Neural progenitor cell (in vitro differentiated cells): ENCODE data around the gene CD8B. TPM values are rescaled to one million over a fixed set of nuclear protein-coding genes. Genes with fewer than 3 reads are reported as not detected.
"Not testable (repeated sequence)": the region's sequence is repeated elsewhere in the genome, so short reads cannot be mapped to it uniquely, and the experiment has no call there.

Experiments used
- DNase-seq: peaks from one replicate; pipeline ENCODE4 v3.0.0-alpha.2; 2016; ENCODE audit warnings: low spot score
- H2AFZ ChIP-seq: fragments of 200-600 bp; sonication (generic); replicated peaks from 2 replicates; pipeline ENCODE4 v1.6.1; 2016; ENCODE audit warnings: antibody characterized with exemption
- H3F3A ChIP-seq: fragments of 200-600 bp; sonication (generic); 2 replicates; pipeline ENCODE4 v1.6.1; 2016; ENCODE audit warnings: antibody characterized with exemption, low read depth
- H3K27ac ChIP-seq: fragments of 200-600 bp; sonication (generic); 2 replicates; pipeline ENCODE4 v1.5.1; 2016; ENCODE audit warnings: mild to moderate bottlenecking
- H3K27me3 ChIP-seq: fragments of 200-600 bp; sonication (generic); 2 replicates; pipeline ENCODE4 v1.6.1; 2016; ENCODE audit warnings: mild to moderate bottlenecking, moderate library complexity
- H3K36me3 ChIP-seq: fragments of 200-600 bp; sonication (generic); 2 replicates; pipeline ENCODE4 v1.5.1; 2016
- H3K4me1 ChIP-seq: fragments of 200-600 bp; sonication (generic); 2 replicates; pipeline ENCODE4 v1.6.1; 2016; ENCODE audit warnings: mixed run types
- H3K4me2 ChIP-seq: fragments of 200-600 bp; sonication (generic); 2 replicates; pipeline ENCODE4 v1.6.1; 2016
- H3K4me3 ChIP-seq: fragments of 200-600 bp; sonication (generic); 2 replicates; pipeline ENCODE4 v1.5.1; 2016
- H3K79me2 ChIP-seq: fragments of 200-600 bp; sonication (generic); 2 replicates; pipeline ENCODE4 v1.6.1; 2016; ENCODE audit warnings: low read depth
- H3K9ac ChIP-seq: fragments of 200-600 bp; sonication (generic); 2 replicates; pipeline ENCODE4 v1.6.1; 2016
- H3K9me3 ChIP-seq: fragments of 200-600 bp; sonication (generic); 2 replicates; pipeline ENCODE4 v1.5.1; 2016; ENCODE audit warnings: low read depth
- H4K20me1 ChIP-seq: fragments of 200-600 bp; sonication (generic); 2 replicates; pipeline ENCODE4 v1.6.1; 2016; ENCODE audit warnings: low read depth
- H3K27ac Mint-ChIP-seq: 3 replicates; pipeline ENCODE4 v1.8.0; 2021; ENCODE audit warnings: mixed read lengths
- H3K27me3 Mint-ChIP-seq: 2 replicates; pipeline ENCODE4 v1.8.0; 2022; ENCODE audit warnings: low read depth, mild to moderate bottlenecking, inconsistent platforms, moderate library complexity, mixed read lengths; ENCODE audit not compliant: insufficient read depth
- H3K36me3 Mint-ChIP-seq: 3 replicates; pipeline ENCODE4 v1.8.0; 2021; ENCODE audit warnings: mixed read lengths
- H3K4me1 Mint-ChIP-seq: 3 replicates; pipeline ENCODE4 v1.8.0; 2021; ENCODE audit warnings: mixed read lengths
- H3K4me3 Mint-ChIP-seq: 3 replicates; pipeline ENCODE4 v1.8.0; 2021; ENCODE audit warnings: mild to moderate bottlenecking, moderate library complexity, mixed read lengths
- H3K9me3 Mint-ChIP-seq: 3 replicates; pipeline ENCODE4 v1.8.0; 2020; ENCODE audit warnings: mixed read lengths
- total RNA-seq: library from RNA; depleted of rRNA; stranded (reverse); fragments of >200 nt; gene quantifications from 2 replicates; pipeline ENCODE4 v1.2.3, GENCODE V29; 2015; ENCODE audit warnings: low replicate concordance

The CD8B gene
- total RNA-seq, 1 donor from 2014 or later = not detected

DNA sequence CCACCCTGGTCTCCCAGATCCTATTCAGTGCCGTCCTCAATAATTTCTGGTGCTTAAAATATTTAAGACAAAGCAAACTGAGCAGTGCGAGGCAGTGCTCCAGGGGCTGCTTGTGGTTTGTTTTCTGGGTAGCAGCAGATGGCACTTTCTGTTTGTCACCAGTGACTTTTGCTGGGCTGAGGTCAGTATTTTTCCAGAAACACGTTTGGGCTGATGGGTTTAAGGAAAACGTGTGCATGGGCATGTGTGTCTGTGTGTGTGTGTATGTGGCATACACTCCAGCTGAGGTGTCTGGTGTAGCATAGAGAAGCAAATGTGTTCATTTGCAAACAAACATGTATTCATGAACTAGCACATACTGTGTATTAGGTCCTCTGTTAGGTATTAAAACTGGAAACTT, 10.1 kb downstream of the CD8B start:
- not testable (repeated sequence) for H3K4me1 Mint-ChIP-seq, H3K36me3 ChIP-seq, H3K36me3 Mint-ChIP-seq, H3K27ac Mint-ChIP-seq, H3K79me2 ChIP-seq, H3K9ac ChIP-seq, H3K27me3 ChIP-seq, DNase-seq, H3K4me3 Mint-ChIP-seq, H3K4me3 ChIP-seq, H3K4me2 ChIP-seq, H3K9me3 Mint-ChIP-seq, H2AFZ ChIP-seq, H3K4me1 ChIP-seq, H3F3A ChIP-seq, H3K9me3 ChIP-seq, H3K27me3 Mint-ChIP-seq, H3K27ac ChIP-seq, H4K20me1 ChIP-seq

DNA sequence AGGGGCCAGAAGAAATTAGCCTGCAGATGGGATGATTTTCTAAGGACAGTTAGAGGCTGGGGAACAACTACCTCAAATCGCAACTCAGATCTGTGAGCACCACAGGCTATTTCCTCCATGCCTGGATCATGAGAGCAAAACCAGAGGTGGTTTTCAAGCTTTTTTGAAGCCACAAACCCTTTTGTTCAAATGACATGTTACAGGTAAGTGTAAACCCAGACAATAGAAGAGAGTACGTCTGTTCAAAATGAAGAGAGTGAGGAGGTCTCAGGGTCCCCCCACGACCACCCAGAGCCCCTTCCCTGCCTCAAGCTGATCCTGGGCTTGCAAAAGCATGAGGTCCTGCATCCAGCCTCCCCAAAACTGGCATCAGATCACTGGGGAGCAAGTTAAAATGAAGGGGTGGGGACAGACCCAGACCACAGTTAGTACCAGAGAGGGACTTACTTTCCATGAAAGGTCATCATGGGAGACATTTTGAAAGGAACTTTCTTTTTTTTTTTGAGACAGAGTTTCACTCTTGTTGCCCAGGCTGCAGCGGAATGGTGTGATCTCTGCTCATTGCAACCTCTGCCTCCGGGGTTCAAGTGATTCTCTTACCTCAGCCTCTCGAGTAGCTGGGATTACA, 19.0 kb downstream of the CD8B start:
- not testable (repeated sequence) for H3K4me2 ChIP-seq, H2AFZ ChIP-seq, H4K20me1 ChIP-seq, H3K27me3 Mint-ChIP-seq, H3K27me3 ChIP-seq, H3K9me3 Mint-ChIP-seq, H3K36me3 Mint-ChIP-seq, H3F3A ChIP-seq, H3K27ac ChIP-seq, H3K9me3 ChIP-seq, H3K9ac ChIP-seq, H3K4me3 Mint-ChIP-seq, H3K4me1 ChIP-seq, DNase-seq, H3K79me2 ChIP-seq, H3K4me1 Mint-ChIP-seq, H3K4me3 ChIP-seq, H3K36me3 ChIP-seq, H3K27ac Mint-ChIP-seq

DNA sequence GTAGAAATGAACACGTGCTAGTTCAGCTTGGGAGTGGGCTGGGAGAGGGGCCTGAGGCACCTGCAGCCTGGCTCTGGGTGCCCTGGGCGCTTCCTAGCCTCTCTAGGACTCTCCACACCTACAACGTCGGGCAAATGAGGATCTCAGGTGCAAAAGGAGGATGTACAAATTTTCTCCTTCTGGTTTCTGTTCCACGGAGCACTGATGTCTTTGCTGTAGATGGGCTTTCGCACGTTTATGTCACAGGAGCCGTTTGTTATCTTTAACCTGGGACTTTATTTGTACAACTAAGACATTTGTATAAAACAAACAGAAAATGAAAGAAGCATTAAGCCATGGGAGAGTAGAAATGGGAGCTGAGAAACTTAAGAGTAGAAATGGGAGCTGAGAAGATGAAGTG, 20.4 kb downstream of the CD8B start:
- H3K4me1 Mint-ChIP-seq, H3K27ac Mint-ChIP-seq, H3K79me2 ChIP-seq: not testable (repeated sequence)

DNA sequence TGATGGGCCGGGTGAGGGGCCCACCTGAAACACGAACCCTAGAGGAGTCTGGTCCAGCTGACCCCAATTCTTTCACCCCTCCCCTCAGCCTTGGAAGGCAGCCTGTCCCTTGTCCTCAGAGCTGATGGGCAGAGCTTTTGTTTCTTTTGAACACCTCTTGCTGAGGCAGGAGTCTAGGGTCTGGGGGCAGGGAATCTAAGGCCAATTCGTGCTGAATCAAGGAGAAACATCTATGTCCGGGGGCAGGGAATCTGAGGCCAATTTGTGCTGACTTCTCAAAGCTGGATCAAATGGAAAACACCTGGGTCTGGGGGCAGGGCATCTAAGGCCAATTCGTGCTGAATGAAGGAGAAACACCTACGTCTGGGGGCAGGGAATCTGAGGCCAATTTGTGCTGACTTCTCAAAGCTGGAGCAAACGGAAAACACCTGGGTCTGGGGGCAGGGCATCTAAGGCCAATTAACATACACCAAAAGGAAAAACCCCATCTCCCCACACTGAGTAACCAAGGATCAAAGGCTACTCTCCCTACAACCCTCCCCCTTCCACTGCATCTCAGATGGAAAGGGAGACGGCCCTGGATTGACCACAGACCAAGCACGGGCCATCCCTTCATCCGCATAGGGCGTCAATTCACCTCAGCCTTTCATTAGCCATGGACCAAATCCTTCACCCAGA, 21.7 kb downstream of the CD8B start:
- H4K20me1 ChIP-seq, H3K27ac Mint-ChIP-seq, H3K79me2 ChIP-seq, H3K27me3 Mint-ChIP-seq, H3K27me3 ChIP-seq, H3K4me1 Mint-ChIP-seq, H3K36me3 ChIP-seq, H3K4me3 ChIP-seq, H3K9me3 Mint-ChIP-seq, DNase-seq, H3F3A ChIP-seq, H3K4me3 Mint-ChIP-seq, H3K4me1 ChIP-seq, H2AFZ ChIP-seq, H3K9ac ChIP-seq, H3K36me3 Mint-ChIP-seq, H3K9me3 ChIP-seq, H3K27ac ChIP-seq: not testable (repeated sequence)
- H3K4me2 ChIP-seq = peak overlapping the region; percentile 35

More for the DNA sequence above, 20.4 kb downstream of the CD8B start:
- H3K36me3 ChIP-seq, H3K4me3 Mint-ChIP-seq, H3F3A ChIP-seq, DNase-seq, H3K4me1 ChIP-seq, H3K27me3 Mint-ChIP-seq, H3K4me2 ChIP-seq, H3K9me3 Mint-ChIP-seq, H3K9me3 ChIP-seq, H3K36me3 Mint-ChIP-seq, H3K4me3 ChIP-seq, H3K27me3 ChIP-seq, H4K20me1 ChIP-seq, H2AFZ ChIP-seq, H3K27ac ChIP-seq, H3K9ac ChIP-seq: not testable (repeated sequence)

DNA sequence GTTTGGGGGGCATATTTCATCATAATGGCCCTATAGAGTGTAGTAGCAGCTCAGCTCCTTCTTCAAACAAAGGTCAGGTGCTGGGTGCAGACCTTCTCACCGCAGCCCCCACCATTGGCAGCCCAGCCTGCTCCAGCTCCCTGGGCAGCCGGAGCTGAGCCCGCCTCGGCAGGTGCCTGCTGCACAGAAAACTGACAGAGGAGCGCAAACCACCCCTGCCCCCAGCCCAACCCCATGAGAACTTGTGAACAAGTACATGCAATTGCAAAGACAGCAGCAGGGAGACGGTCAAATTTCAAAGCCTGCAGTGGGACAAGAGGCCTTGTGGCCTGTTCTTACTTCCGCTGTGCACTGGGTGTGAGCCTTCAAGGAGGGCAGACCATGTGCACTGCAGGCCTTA, 22.2 kb downstream of the CD8B start:
- not testable (repeated sequence) for H3K27ac Mint-ChIP-seq, H3K36me3 ChIP-seq

DNA sequence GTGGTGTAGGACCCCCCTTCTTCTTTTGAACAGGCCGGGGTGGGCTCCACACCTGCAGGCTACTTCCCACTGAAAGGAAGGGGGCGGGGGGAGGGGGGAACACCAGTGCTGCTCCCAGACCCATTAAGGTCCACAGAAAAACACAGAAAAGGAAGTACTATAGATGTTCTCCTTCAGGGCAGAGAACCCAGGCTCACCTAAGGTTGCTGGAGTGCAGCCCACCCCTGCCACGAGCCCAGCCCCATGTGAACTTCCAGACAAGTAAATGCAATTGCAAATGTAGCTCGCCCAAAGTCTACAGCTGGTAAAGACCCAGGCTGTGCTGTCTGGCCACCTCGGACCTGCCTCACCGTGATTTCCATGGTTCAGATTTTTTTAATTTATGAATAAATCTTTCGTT, 24.0 kb downstream of the CD8B start:
- not testable (repeated sequence) for H3K4me1 ChIP-seq, H3K4me1 Mint-ChIP-seq, H3K27me3 ChIP-seq, H2AFZ ChIP-seq, H3K4me2 ChIP-seq, H3K27ac ChIP-seq, H3F3A ChIP-seq, DNase-seq, H3K4me3 ChIP-seq, H3K4me3 Mint-ChIP-seq, H3K9me3 Mint-ChIP-seq, H3K36me3 Mint-ChIP-seq, H4K20me1 ChIP-seq, H3K9me3 ChIP-seq, H3K79me2 ChIP-seq, H3K9ac ChIP-seq, H3K36me3 ChIP-seq, H3K27ac Mint-ChIP-seq, H3K27me3 Mint-ChIP-seq

More for the DNA sequence above, 22.2 kb downstream of the CD8B start:
- not testable (repeated sequence) for H3K4me1 ChIP-seq, H3K9me3 ChIP-seq, H3K27me3 Mint-ChIP-seq, H3K79me2 ChIP-seq, H3F3A ChIP-seq, H2AFZ ChIP-seq, H3K9me3 Mint-ChIP-seq, H3K4me3 Mint-ChIP-seq, H4K20me1 ChIP-seq, H3K27ac ChIP-seq, H3K27me3 ChIP-seq, H3K4me3 ChIP-seq, H3K36me3 Mint-ChIP-seq, H3K9ac ChIP-seq, H3K4me2 ChIP-seq, H3K4me1 Mint-ChIP-seq
- peak; percentile 44 for DNase-seq

GRCh38 chr2:86836915-86837695, 24.6 kb downstream of the CD8B start:
- not testable (repeated sequence) for H3K4me3 Mint-ChIP-seq, H3K36me3 Mint-ChIP-seq, H3K9me3 ChIP-seq, H3K9ac ChIP-seq, H3K4me1 Mint-ChIP-seq, DNase-seq, H4K20me1 ChIP-seq, H3K36me3 ChIP-seq, H3K4me2 ChIP-seq, H3K27me3 Mint-ChIP-seq, H3K4me1 ChIP-seq, H2AFZ ChIP-seq, H3K27ac ChIP-seq, H3K79me2 ChIP-seq, H3F3A ChIP-seq, H3K27ac Mint-ChIP-seq, H3K27me3 ChIP-seq, H3K4me3 ChIP-seq, H3K9me3 Mint-ChIP-seq

- not testable (repeated sequence) for H4K20me1 ChIP-seq, H3K4me3 Mint-ChIP-seq, H3K27ac ChIP-seq, H3K27ac Mint-ChIP-seq, H3K27me3 Mint-ChIP-seq, H3F3A ChIP-seq, H3K4me1 ChIP-seq, H3K4me3 ChIP-seq, H2AFZ ChIP-seq, H3K36me3 Mint-ChIP-seq, H3K9me3 Mint-ChIP-seq, H3K4me2 ChIP-seq, H3K9ac ChIP-seq, DNase-seq, H3K4me1 Mint-ChIP-seq, H3K36me3 ChIP-seq, H3K9me3 ChIP-seq, H3K79me2 ChIP-seq, H3K27me3 ChIP-seq
These were observed 26.2 kb downstream of the CD8B start for GRCh38 chr2:86835548-86835889.
